T-helper 2 cell treated with Interferon-gamma antibody and Interleukin-4, amounts not matched to agents 5 μg/mL and 100 μg/mL, for 36 hours (primary cell): ENCODE measurements around the gene TPSG1.
"Not testable (repeated sequence)": the region's sequence is repeated elsewhere in the genome, so short reads cannot be mapped to it uniquely, and the experiment has no call there.

Experiments
- DNase-seq: peaks from one replicate; pipeline ENCODE4 v3.0.0; 2021; ENCODE audit warnings: low spot score
- H3K27ac Mint-ChIP-seq: one replicate; pipeline ENCODE4 v1.8.0; 2021; ENCODE audit warnings: mild to moderate bottlenecking, mixed read lengths
- H3K27me3 Mint-ChIP-seq: one replicate; pipeline ENCODE4 v1.8.0; 2021; ENCODE audit warnings: low read depth, mixed read lengths
- H3K36me3 Mint-ChIP-seq: one replicate; pipeline ENCODE4 v1.8.0; 2021; ENCODE audit warnings: low read depth, mixed read lengths
- H3K4me1 Mint-ChIP-seq: one replicate; pipeline ENCODE4 v1.8.0; 2021; ENCODE audit warnings: low read depth, mixed read lengths
- H3K4me3 Mint-ChIP-seq: one replicate; pipeline ENCODE4 v1.8.0; 2022; ENCODE audit warnings: mild to moderate bottlenecking, moderate library complexity, mixed read lengths
- H3K9me3 Mint-ChIP-seq: one replicate; pipeline ENCODE4 v1.8.0; 2021; ENCODE audit warnings: mixed read lengths

TPSG1 gene

DNA sequence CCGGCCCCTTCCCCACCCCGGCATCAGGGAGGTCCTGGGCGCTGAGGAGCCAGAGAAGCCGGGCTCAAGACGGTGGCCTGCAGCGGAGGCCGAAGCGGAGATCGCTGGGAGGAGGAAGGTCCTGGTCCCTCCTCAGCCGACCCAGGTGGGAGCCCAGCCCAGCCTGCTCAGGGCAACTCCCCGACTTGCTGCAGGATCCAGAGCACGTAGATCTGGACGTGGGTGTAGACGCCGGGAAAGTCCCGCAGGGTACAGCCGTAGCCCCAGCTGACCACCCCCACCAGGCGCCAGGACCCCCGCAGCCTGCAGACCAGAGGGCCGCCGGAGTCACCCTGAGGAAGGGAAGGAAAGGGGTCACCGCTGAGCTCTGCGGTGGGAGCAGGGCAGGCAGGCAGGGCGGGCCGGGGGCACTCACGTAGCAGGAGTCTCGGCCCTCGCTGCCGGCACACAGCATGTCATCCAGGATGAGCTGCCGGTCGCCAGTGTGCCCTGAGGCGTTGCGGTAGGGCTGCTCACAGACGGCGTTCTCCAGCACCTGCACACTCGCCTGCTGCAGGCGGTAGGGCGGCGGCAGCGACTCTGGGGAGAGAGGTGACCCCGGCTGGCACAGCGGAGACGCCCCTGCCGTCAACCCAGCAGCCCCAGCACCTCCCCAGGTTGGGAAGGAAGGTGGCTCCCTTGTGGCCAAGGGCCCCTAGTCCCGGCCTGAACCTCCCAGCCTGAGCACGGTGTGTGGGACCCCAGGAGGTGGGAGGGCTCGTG is 36.2 kb upstream of the TPSG1 start:
- H3K4me1 Mint-ChIP-seq, result peaks cover 5% of the 10 kb centered on the region
- H3K27me3 Mint-ChIP-seq, result peaks cover 18% of the 10 kb centered on the region
- H3K4me3 Mint-ChIP-seq, result no peak overlapping the region
- H3K36me3 Mint-ChIP-seq, result no peaks in the 10 kb centered on the region
- no peak for DNase-seq
- no peak overlapping the region for H3K27ac Mint-ChIP-seq
- H3K9me3 Mint-ChIP-seq, result peaks cover 10% of the 10 kb centered on the region

DNA sequence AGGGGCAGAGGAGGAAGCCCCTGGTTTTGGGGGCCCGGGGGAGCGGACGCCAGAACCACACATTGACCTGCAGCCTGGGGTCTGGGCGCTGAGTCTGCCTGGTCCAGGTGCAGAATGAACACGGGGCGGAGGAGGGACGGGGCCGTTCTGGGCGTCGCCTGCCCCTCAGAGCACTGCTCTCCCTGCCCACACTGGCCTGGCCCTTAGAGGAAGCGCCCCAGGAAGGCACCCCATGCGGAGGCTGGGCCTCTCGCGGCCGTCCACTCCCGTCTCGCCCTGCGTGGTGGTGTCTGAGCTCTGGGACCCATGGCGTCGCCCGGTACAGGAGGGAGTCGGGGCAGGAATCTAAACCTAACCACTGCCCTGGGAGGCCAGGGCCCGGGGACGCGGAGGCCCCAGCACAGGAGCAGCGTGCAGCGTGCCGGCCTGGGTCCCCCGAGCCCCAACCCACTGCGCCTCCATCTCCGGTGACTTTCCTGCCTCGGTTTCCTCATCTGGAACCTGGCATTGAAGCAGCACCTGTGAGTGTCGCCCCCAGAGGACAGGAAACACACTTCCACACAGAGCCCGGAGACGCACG is 35.1 kb upstream of the TPSG1 start:
- Mint-ChIP-seq H3K27me3 (peaks cover 18% of the 10 kb centered on the region), H3K9me3 (peaks cover 10% of the 10 kb centered on the region), H3K36me3 (no peaks in the 10 kb centered on the region), H3K4me1 (peaks cover 5% of the 10 kb centered on the region), H3K27ac (no peak overlapping the region), H3K4me3 (no peak overlapping the region)
- no peak for DNase-seq

DNA sequence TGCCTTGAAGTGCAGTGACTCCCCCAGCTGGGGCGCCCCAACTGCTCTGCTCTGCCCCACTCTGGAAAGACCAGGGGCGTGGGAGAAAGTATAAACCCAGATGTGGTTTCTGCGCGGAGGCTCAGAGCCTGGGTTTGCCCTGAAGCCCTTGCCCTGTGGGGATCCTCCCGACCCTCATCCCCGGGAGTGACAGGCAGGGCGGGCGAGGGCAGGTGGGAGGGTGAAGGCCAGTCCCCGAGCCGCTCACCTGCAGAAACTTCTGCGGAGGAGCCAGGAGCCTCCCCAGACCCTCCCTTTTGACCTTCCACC is 34.6 kb upstream of the TPSG1 start:
- Mint-ChIP-seq H3K9me3 (peaks cover 8% of the 10 kb centered on the region), H3K27me3 (peaks cover 18% of the 10 kb centered on the region), H3K4me1 (peaks cover 5% of the 10 kb centered on the region), H3K27ac (no peak overlapping the region), H3K36me3 (no peaks in the 10 kb centered on the region), H3K4me3 (no peak overlapping the region)
- DNase-seq, result no peak

DNA sequence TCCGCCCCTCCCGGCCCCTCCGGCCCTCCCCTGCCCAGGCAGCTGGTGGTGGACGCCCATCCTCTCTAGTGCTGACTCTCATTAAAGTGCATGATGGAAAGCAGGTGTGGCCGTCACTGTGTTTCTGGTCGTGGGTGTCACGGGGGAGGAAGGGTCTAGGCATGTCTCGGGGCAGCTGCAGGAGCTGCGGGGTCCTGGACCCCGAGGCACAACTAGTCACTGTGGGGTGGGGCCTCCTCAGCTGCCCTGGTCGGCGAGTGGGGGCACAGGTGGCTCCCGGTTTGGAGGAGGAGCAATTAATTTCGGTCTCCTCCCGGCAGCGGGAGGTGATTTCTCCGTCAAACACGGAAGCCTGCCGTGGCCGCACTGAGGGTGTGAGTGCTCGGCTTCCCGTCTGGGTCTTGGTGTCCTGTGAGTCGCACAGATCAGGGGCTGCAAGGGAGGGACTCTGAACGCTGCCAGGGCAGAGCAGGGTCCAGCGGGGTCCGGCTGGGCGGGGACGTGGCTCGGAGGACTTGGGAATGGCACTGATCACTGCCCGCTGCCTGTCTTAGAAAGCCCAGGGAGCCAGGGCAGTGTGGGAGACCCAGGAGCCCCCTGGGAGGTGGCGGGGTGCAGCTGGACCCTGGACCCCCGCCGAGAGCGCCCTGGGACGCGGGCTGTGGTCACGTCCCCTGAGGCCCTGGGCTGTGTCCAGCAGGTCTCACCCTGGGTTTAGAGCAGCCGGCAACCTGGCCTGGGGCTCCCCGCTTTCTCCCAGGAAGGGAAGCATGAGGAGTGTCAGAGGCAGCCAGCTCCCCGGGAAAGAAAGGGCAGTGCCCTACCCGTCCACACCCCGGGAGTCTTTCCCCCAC is 34.1 kb upstream of the TPSG1 start:
- H3K4me1 Mint-ChIP-seq, result peaks cover 5% of the 10 kb centered on the region
- H3K4me3 Mint-ChIP-seq, result peak overlapping the region; percentile 74
- peaks cover 18% of the 10 kb centered on the region for H3K27me3 Mint-ChIP-seq
- no peak for DNase-seq
- H3K27ac Mint-ChIP-seq, result peak overlapping the region; percentile 55
- H3K9me3 Mint-ChIP-seq, result peaks cover 2% of the 10 kb centered on the region
- H3K36me3 Mint-ChIP-seq, result no peaks in the 10 kb centered on the region

DNA sequence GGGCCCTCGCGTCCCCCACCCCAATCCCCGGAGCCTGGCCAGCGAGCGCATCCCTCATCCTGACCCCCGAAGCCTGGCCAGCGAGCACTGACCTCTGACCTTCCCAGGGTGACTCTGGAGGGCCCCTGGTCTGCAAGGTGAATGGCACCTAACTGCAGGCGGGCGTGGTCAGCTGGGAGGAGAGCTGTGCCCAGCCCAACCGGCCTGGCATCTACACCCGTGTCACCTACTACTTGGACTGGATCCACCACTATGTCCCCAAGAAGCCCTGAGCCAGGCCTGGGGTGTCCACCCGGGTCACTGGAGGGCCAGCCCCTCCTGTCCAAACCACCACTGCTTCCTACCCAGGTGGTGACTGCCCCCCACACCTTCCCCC is 33.1 kb upstream of the TPSG1 start:
- Mint-ChIP-seq H3K9me3 (no peaks in the 10 kb centered on the region), H3K27ac (no peak overlapping the region), H3K27me3 (peaks cover 18% of the 10 kb centered on the region), H3K4me1 (peaks cover 5% of the 10 kb centered on the region), H3K4me3 (no peak overlapping the region), H3K36me3 (no peaks in the 10 kb centered on the region)
- no peak for DNase-seq

DNA sequence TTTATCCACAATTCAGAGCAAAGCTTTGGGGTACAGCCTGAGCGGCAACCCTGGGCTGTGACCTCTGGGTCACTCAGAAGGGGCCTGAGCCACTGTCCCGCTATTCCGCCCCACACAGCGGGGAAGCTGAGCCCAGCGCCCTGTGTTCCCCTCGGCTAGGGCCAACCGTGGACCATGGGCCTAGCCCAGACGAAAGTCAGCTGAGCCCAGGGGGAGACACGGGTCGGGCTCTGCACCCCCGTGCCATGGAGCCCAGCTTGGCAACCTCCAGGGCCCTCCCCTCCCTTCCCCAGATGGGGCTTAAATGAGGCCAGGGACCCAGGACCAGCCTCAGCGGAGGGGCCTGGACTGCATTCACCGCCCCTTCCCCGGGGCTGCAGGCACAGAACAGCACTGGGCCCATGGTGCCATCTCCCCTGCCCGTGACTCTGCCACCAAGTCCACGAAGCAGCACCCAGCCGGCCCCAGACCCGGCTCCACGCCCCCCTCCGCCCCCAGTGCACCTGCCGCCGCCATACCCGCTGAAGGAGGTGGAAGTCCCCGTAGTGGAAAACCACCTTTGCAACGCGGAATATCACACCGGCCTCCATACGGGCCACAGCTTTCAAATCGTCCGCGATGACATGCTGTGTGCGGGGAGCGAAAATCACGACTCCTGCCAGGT is 32.6 kb upstream of the TPSG1 start:
- H3K4me3 Mint-ChIP-seq, result no peak overlapping the region
- peaks cover 5% of the 10 kb centered on the region for H3K4me1 Mint-ChIP-seq
- no peak overlapping the region for H3K27ac Mint-ChIP-seq
- no peak for DNase-seq
- H3K9me3 Mint-ChIP-seq, result no peaks in the 10 kb centered on the region
- peaks cover 18% of the 10 kb centered on the region for H3K27me3 Mint-ChIP-seq
- no peaks in the 10 kb centered on the region for H3K36me3 Mint-ChIP-seq

DNA sequence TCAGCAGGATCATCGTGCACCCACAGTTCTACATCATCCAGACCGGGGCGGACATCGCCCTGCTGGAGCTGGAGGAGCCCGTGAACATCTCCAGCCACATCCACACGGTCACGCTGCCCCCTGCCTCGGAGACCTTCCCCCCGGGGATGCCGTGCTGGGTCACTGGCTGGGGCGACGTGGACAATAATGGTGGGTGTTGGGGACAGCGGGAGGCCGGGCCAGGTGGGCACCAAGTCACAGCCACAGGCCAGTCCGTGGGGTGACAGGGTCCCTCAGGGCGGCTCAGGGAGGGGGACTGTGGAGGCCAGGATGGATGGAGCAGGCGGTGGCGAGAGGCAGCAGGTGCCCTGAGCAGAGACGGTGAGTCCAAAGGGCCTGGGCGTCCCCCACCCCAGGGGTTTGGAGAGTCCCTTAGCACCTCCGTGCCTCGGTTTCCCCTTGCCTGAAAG is 31.8 kb upstream of the TPSG1 start:
- Mint-ChIP-seq H3K36me3 (no peaks in the 10 kb centered on the region), H3K27me3 (peaks cover 13% of the 10 kb centered on the region), H3K4me1 (peaks cover 5% of the 10 kb centered on the region), H3K27ac (no peak overlapping the region), H3K9me3 (no peaks in the 10 kb centered on the region), H3K4me3 (no peak overlapping the region)
- no peak for DNase-seq

DNA sequence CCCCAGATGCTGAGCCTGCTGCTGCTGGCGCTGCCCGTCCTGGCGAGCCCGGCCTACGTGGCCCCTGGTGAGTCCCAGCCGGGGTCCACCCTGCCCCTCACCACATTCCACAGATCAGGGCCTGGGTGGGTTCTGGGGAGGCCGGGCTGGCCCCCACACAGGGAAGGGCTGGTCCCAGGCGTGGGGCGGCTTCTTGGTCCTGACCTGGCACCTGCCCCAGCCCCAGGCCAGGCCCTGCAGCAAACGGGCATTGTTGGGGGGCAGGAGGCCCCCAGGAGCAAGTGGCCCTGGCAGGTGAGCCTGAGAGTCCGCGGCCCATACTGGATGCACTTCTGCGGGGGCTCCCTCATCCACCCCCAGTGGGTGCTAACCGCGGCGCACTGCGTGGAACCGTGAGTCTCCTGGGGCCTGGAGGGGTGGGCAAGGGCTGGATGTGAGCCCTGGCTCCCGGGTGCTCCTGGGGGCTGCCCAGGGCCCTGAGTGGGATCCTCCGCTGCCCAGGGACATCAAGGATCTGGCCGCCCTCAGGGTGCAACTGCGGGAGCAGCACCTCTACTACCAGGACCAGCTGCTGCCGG is 31.3 kb upstream of the TPSG1 start:
- not testable (repeated sequence) for H3K9me3 Mint-ChIP-seq, H3K27ac Mint-ChIP-seq, H3K36me3 Mint-ChIP-seq, H3K4me1 Mint-ChIP-seq, H3K27me3 Mint-ChIP-seq, DNase-seq, H3K4me3 Mint-ChIP-seq

DNA sequence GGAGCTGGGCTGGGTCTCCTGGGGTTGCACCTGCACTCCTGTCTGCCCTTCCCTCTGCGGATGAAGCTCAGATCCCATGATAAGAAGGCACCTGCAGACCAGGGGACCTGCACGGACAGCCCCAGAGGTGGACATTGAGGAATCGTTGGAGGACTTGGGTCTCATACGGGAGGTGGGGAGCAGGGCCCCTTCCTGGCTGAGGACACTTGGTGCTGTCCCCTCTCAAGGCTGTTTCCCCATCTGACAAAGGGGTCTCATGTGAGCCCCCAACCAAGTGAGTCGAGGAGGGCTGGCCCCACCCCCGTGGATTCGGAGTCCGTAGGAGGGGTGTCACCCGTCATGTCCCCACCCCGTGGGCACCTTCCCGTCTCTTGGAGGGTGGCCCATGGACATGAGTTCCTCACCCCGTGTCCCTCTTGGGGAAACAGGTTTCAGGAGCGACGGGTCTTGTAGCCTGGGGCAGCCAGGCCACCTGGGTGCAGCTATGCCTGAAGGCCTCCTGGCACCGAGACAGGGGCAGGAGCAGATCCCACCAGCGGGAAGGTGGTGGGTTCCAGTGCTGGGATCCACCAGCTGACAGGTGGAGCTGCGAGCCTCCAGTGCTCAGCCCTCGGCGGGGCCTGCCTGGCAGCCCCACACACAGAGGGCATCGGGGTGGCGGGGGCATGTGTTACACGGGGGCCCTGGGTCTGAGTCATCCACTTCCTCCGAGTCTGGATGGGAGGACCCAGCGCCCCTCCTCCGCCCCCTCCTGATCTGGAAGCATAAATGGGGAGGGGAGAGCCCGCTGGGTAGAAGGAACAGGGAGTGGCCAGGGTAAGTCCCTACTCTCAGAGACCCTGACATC is 30.4 kb upstream of the TPSG1 start, which contains the start of gene TPSD1:
TPSD1 (plus strand) TSS at position 794 of the 847 bp plus-strand sequence. CDS start 212 bp downstream, outside the sequence.
- H3K4me1 Mint-ChIP-seq, H3K36me3 Mint-ChIP-seq, DNase-seq, H3K27me3 Mint-ChIP-seq, H3K9me3 Mint-ChIP-seq, H3K27ac Mint-ChIP-seq, H3K4me3 Mint-ChIP-seq: not testable (repeated sequence)

DNA sequence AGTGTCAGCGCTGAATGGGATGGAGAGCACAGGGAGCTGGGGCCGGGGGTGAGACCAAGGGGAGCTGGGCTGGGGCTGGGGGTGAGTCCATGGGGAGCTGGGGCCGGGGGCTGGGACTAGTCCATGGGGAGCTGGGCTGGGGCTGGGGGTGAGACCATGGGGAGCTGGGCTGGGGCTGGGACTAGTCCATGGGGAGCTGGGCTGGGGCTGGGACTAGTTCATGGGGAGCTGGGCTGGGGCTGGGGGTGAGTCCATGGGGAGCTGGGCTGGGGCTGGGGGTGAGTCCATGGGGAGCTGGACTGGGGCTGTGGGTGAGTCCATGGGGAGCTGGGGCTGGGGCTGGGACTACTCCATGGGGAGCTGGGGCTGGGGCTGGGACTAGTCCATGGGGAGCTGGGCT is 29.8 kb upstream of the TPSG1 start:
- H3K27ac Mint-ChIP-seq, result not testable (repeated sequence)

DNA sequence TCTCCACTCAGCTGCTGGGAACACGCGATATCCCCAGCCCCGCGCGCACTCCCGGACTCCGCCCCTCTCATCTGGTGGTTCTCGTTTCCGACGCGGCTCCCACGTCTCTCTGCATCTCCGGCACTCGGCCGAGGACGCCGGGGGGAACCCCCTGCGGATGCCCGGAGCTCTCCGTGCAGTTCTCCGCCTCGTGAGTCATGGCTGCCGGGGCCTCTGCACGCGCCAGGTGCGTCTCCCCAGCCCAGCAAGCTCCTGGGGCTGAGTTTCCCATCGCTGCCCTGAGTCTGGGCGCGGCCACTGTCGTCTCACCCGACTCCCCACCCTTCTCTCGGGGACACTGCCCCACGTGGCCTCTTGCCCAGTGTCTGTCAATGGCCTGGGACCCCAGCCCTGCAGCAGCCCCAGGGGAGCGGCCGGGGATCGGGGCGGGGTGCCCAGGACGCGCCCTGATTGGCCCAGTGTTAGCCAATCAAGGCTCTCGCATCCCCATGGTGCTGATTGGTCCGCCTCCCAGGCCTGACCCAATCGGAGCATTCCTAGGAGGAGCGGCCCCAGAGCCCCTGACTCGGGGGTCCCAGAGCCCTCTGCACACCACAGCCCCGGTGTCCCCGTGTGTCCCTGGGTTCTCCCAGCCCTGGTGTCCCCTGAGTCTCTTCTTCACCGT is 28.8 kb upstream of the TPSG1 start:
- H3K4me3 Mint-ChIP-seq, H3K36me3 Mint-ChIP-seq, H3K4me1 Mint-ChIP-seq: not testable (repeated sequence)

More for the DNA sequence above, 29.8 kb upstream of the TPSG1 start:
- not testable (repeated sequence) for H3K9me3 Mint-ChIP-seq, H3K4me1 Mint-ChIP-seq, H3K27me3 Mint-ChIP-seq, DNase-seq, H3K4me3 Mint-ChIP-seq, H3K36me3 Mint-ChIP-seq

DNA sequence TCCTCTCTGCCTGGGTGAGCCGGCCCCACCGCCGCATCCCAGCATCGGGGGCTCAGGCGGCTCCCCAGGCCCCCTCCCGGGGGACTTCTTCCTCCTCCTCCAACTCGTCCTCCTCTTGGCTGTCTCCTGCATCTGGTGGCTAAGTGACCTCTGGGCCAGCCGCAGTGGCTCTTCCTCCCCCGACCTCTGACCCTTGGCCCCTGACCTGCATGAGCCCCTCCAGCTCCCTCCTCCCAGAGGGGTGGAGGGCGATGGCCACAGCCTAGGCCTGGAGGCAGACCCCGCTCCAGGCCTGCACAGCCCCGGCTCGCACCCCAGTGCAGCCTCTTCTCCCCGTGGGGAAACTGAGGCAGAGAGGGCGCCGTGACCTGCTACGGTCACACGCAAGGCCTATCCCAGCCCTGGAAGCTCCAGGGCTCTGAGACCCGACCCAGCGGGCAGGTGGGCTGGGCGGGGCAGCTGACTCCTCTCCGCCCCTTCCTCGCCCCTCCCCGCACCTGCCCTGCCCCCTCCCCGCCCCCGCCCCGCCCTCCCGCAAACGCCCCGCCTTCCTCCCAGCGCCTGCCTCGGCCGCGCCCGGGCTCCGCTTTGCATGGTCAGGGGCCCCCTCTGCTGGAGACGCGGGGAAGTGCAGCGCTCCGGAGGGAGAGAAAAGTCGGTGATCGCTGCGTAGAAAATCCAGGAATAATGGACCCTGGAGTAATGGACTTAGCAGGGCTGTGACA is 24.1 kb upstream of the TPSG1 start:
- H3K27me3 Mint-ChIP-seq, H3K4me1 Mint-ChIP-seq, H3K4me3 Mint-ChIP-seq, DNase-seq, H3K9me3 Mint-ChIP-seq, H3K36me3 Mint-ChIP-seq, H3K27ac Mint-ChIP-seq: not testable (repeated sequence)

More for the DNA sequence above, 28.8 kb upstream of the TPSG1 start:
- DNase-seq, H3K27me3 Mint-ChIP-seq, H3K27ac Mint-ChIP-seq, H3K9me3 Mint-ChIP-seq: not testable (repeated sequence)
